ENCODE measurements around the gene EXOC6. TPM values are rescaled to one million over a fixed set of nuclear protein-coding genes. Genes with fewer than 3 reads are reported as not detected.

The EXOC6 gene
- total and polyA plus RNA-seq, 7 donors: 7.4 to 27.8 (median 14.4) TPM

GRCh38 chr10:93088466-93088865 is 240.1 kb downstream of the EXOC6 start:
- Histone ChIP-seq H3K27me3 (ENCODE audit: insufficient read depth in 3 of 3, low read length in 2 of 3) (peaks cover 0 to 2% (median 0%) of the 10 kb centered on the region in 3 donors), H3K36me3 (ENCODE audit: insufficient read depth in 1 of 2, low read depth in 1 of 2) (no peaks in the 10 kb centered on the region), H3K9me3 (no peaks in the 10 kb centered on the region), H3K27ac (no peak overlapping the region), H3K4me3 (no peak overlapping the region), H3K4me1 (no peaks in the 10 kb centered on the region)
- DNase-seq: no peak
- no peak for ATAC-seq
- TF ChIP-seq CTCF (IDR thresholded peaks at IDR 0.05): no peak
- intact Hi-C loops (cut with DNase I): loop anchor here (10.0 kb wide), 2 partner anchors 256 to 416 kb away; no protein-coding TSS in a partner anchor
- WGBS, 3 donors: 64 to 70% (median 66%) methylated on average over 4 of the region's 4 CpGs

- no peaks in the 10 kb centered on the region for H3K9me3 ChIP-seq
- H3K27ac ChIP-seq: no peak overlapping the region
- H3K36me3 ChIP-seq (ENCODE audit: insufficient read depth in 1 of 2, low read depth in 1 of 2): no peaks in the 10 kb centered on the region
- peaks cover 0 to 2% (median 0%) of the 10 kb centered on the region in 3 donors for H3K27me3 ChIP-seq (ENCODE audit: insufficient read depth in 3 of 3, low read length in 2 of 3)
- no peak for TF ChIP-seq CTCF (IDR thresholded peaks at IDR 0.05)
- DNase-seq (no peak), ATAC-seq (no peak)
- intact Hi-C loops (cut with DNase I): no loop called here
- no peaks in the 10 kb centered on the region for H3K4me1 ChIP-seq
- no peak overlapping the region for H3K4me3 ChIP-seq
- WGBS, 3 donors: 81 to 86% (median 84%) methylated on average over 2 of the region's 2 CpGs
Measured at GRCh38 chr10:93090619-93091018, 242.3 kb downstream of the EXOC6 start.

GRCh38 chr10:93091960-93092359 is 243.6 kb downstream of the EXOC6 start:
- ATAC-seq: no peak
- H3K4me3 ChIP-seq: no peak overlapping the region
- 93 to 95% (median 94%) methylated on average over 3 of the region's 3 CpGs for WGBS, 3 donors

GRCh38 chr10:93095225-93095624 is 246.9 kb downstream of the EXOC6 start:
- 38 to 44% (median 42%) methylated on average over 1 of the region's 1 CpG for WGBS, 3 donors
- intact Hi-C loops (cut with DNase I): no loop called here
- H3K27me3 ChIP-seq (ENCODE audit: insufficient read depth in 3 of 3, low read length in 2 of 3): no peaks in the 10 kb centered on the region
- DNase-seq: no peak
- no peaks in the 10 kb centered on the region for H3K9me3 ChIP-seq
- TF ChIP-seq CTCF (IDR thresholded peaks at IDR 0.05): no peak
- no peaks in the 10 kb centered on the region for H3K4me1 ChIP-seq
- ATAC-seq: no peak
- no peak overlapping the region for H3K4me3 ChIP-seq
- no peak overlapping the region for H3K27ac ChIP-seq
- no peaks in the 10 kb centered on the region for H3K36me3 ChIP-seq (ENCODE audit: insufficient read depth in 1 of 2, low read depth in 1 of 2)

More at GRCh38 chr10:93091960-93092359, 243.6 kb downstream of the EXOC6 start:
- no peaks in the 10 kb centered on the region for H3K36me3 ChIP-seq (ENCODE audit: insufficient read depth in 1 of 2, low read depth in 1 of 2)
- H3K9me3 ChIP-seq: no peaks in the 10 kb centered on the region
- TF ChIP-seq CTCF (IDR thresholded peaks at IDR 0.05): no peak
- H3K27me3 ChIP-seq (ENCODE audit: insufficient read depth in 3 of 3, low read length in 2 of 3): no peaks in the 10 kb centered on the region
- H3K4me1 ChIP-seq: no peaks in the 10 kb centered on the region
- no peak overlapping the region for H3K27ac ChIP-seq
- DNase-seq: no peak
- intact Hi-C loops (cut with DNase I): no loop called here

GRCh38 chr10:93096901-93097300 is 248.6 kb downstream of the EXOC6 start:
- WGBS, 3 donors: 53 to 59% (median 57%) methylated on average over 5 of the region's 5 CpGs

More at GRCh38 chr10:93096901-93097300, 248.6 kb downstream of the EXOC6 start:
- DNase-seq: no peak
- no peak overlapping the region for H3K4me3 ChIP-seq
- H3K4me1 ChIP-seq: no peaks in the 10 kb centered on the region
- intact Hi-C loops (cut with DNase I): no loop called here
- H3K27me3 ChIP-seq (ENCODE audit: insufficient read depth in 3 of 3, low read length in 2 of 3): no peaks in the 10 kb centered on the region
- no peaks in the 10 kb centered on the region for H3K9me3 ChIP-seq
- no peaks in the 10 kb centered on the region for H3K36me3 ChIP-seq (ENCODE audit: insufficient read depth in 1 of 2, low read depth in 1 of 2)
- TF ChIP-seq CTCF (IDR thresholded peaks at IDR 0.05): no peak
- H3K27ac ChIP-seq: no peak overlapping the region
- no peak for ATAC-seq

Data from psoas muscle (tissue), 8 donors.